ENCODE measurements around the gene SORCS2. TPM values are rescaled to one million over a fixed set of nuclear protein-coding genes. Genes with fewer than 3 reads are reported as not detected.

SORCS2 gene
- total and polyA plus RNA-seq, 2 of the 13 experiments (the other 11 are each of a cell fraction or from before 2014, with no cell fraction given), result 0.82 to 1.0 TPM

DNA sequence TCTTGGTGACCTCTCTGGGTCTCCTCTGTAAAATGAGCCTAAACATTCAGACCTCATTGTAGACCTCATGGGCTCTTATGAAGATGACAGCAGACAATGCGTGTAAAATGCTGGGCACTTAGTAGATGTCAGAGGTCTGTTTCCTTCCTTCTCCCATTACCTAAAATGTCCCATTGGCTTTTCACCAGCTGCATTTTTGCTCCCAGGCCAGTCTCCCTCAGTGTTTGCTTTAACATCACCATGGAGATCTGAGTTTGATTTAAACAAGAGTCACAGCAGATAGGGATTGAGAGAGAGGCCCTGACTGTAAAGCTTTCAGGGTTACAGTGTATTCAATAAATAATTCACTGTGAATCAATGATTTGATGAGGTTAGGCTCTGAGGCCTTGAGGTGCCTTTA lies 218.1 kb downstream of the SORCS2 start:
- TF ChIP-seq ZNF644 (CRISPR knock-in tag; IDR thresholded peaks at IDR 0.05; ENCODE audit: low read depth), result no peak
- TF ChIP-seq ZNF609 (CRISPR knock-in tag; IDR thresholded peaks at IDR 0.05; ENCODE audit: borderline replicate concordance), result no peak
- TF ChIP-seq ZNF317 (CRISPR knock-in tag; IDR thresholded peaks at IDR 0.05), result no peak
- TF ChIP-seq ZBTB3 (CRISPR knock-in tag; IDR thresholded peaks at IDR 0.05; ENCODE audit: borderline replicate concordance, low read depth), result no peak
- TF ChIP-seq, protein P1, sequence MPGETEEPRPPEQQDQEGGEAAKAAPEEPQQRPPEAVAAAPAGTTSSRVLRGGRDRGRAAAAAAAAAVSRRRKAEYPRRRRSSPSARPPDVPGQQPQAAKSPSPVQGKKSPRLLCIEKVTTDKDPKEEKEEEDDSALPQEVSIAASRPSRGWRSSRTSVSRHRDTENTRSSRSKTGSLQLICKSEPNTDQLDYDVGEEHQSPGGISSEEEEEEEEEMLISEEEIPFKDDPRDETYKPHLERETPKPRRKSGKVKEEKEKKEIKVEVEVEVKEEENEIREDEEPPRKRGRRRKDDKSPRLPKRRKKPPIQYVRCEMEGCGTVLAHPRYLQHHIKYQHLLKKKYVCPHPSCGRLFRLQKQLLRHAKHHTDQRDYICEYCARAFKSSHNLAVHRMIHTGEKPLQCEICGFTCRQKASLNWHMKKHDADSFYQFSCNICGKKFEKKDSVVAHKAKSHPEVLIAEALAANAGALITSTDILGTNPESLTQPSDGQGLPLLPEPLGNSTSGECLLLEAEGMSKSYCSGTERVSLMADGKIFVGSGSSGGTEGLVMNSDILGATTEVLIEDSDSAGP (CRISPR knock-in tag; IDR thresholded peaks at IDR 0.05; ENCODE audit: borderline replicate concordance), result no peak
- TF ChIP-seq, protein P2, sequence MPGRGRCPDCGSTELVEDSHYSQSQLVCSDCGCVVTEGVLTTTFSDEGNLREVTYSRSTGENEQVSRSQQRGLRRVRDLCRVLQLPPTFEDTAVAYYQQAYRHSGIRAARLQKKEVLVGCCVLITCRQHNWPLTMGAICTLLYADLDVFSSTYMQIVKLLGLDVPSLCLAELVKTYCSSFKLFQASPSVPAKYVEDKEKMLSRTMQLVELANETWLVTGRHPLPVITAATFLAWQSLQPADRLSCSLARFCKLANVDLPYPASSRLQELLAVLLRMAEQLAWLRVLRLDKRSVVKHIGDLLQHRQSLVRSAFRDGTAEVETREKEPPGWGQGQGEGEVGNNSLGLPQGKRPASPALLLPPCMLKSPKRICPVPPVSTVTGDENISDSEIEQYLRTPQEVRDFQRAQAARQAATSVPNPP (CRISPR knock-in tag; IDR thresholded peaks at IDR 0.05), result no peak
- TF ChIP-seq FOSL2 (CRISPR knock-in tag; IDR thresholded peaks at IDR 0.05), result no peak
- TF ChIP-seq ZNF558 (CRISPR knock-in tag; IDR thresholded peaks at IDR 0.05; ENCODE audit: borderline replicate concordance), result no peak
- TF ChIP-seq SP4 (CRISPR knock-in tag; IDR thresholded peaks at IDR 0.05), result no peak
- Histone ChIP-seq H3K4me3 (replicated peaks in 1 of 3; ENCODE audit: insufficient read depth in 1 of 3, low read depth in 2 of 3, low read length in 3 of 3) (no peak overlapping the region), H3K9ac (ENCODE audit: insufficient read depth, low read depth, low read length) (no peak overlapping the region), H3K27me3 (ENCODE audit: control insufficient read depth in 1 of 2, insufficient read depth in 2 of 2, low read length in 2 of 2) (no peaks in the 10 kb centered on the region; a peak in 1 of 5 replicates), H3K4me1 (ENCODE audit: insufficient read depth, low read length) (no peaks in the 10 kb centered on the region), H2AFZ (ENCODE audit: low read length) (no peak overlapping the region), H3K79me2 (ENCODE audit: insufficient read depth, low read length) (no peaks in the 10 kb centered on the region), H3K27ac (ENCODE audit: extremely low read length, insufficient read depth, low read length) (no peak overlapping the region), H3K36me3 (replicated peaks in 1 of 2; ENCODE audit: control insufficient read depth in 1 of 2, insufficient read depth in 2 of 2, low read length in 2 of 2) (no peaks in the 10 kb centered on the region), H3K4me2 (ENCODE audit: low read depth, low read length) (no peak overlapping the region), H3K9me3 (ENCODE audit: low read length) (peaks cover 14% of the 10 kb centered on the region; the same call in 1 of the 2 replicates), H4K20me1 (ENCODE audit: insufficient read depth, low read length) (no peaks in the 10 kb centered on the region)
- intact Hi-C loops (cut with micrococcal nuclease; ENCODE audit: unreplicated experiment) (no loop called here), in situ Hi-C loops (cut with HindIII; ENCODE audit: extremely low pct_ligation_motif_present, low pct_unique_long_range_greater_than_20kb) (no loop called here)
- no TSS peak for BruUV-seq (replicated peaks)
- DNase-seq (ENCODE audit: low spot score), result no peak
- ChIA-PET CTCF (ENCODE audit: low intra/inter-chr PET ratio, low total read pairs) (no interaction called here), POLR2A (no interaction called here)
- ATAC-seq, result no peak
- 73% methylated on average over 1 of the region's 1 CpG for WGBS (ENCODE audit: low lambda C conversion rate)
- no peak for FAIRE-seq
